Central memory CD8-positive, alpha-beta T cell (primary cell): ENCODE measurements around the gene RDH11.
A peak's percentile ranks its signal among the peaks of the same experiment; 100 is the strongest.

Experiments used
- ATAC-seq: fragments of 150-1000 bp; cut with Tn5 transposase; replicated peaks from 2 replicates; pipeline ENCODE4 v1.10.0; 2022; ENCODE audit warnings: mild to moderate bottlenecking, moderate FRiP score, moderate number of reproducible peaks; ENCODE audit not compliant: poor library complexity, severe bottlenecking; ENCODE audit errors: extremely low read depth
- DNase-seq, 2 donors: peaks; one replicate each; pipeline ENCODE4 v3.0.0; 2021; ENCODE audit warnings: low spot score in 2 of 2
- H3K27ac Mint-ChIP-seq: one replicate; pipeline ENCODE4 v1.8.0; 2022; ENCODE audit warnings: low read depth, mild to moderate bottlenecking, moderate library complexity, mixed read lengths
- H3K27me3 Mint-ChIP-seq: one replicate; pipeline ENCODE4 v1.8.0; 2022; ENCODE audit warnings: mixed read lengths
- H3K36me3 Mint-ChIP-seq: one replicate; pipeline ENCODE4 v1.8.0; 2022; ENCODE audit warnings: mild to moderate bottlenecking, moderate library complexity, mixed read lengths; ENCODE audit not compliant: insufficient read depth
- H3K4me1 Mint-ChIP-seq: one replicate; pipeline ENCODE4 v1.8.0; 2022; ENCODE audit warnings: mixed read lengths
- H3K4me3 Mint-ChIP-seq: one replicate; pipeline ENCODE4 v1.8.0; 2022; ENCODE audit warnings: mild to moderate bottlenecking, moderate library complexity, mixed read lengths
- H3K9me3 Mint-ChIP-seq: one replicate; pipeline ENCODE4 v1.8.0; 2022; ENCODE audit warnings: mixed read lengths

The RDH11 gene

DNA sequence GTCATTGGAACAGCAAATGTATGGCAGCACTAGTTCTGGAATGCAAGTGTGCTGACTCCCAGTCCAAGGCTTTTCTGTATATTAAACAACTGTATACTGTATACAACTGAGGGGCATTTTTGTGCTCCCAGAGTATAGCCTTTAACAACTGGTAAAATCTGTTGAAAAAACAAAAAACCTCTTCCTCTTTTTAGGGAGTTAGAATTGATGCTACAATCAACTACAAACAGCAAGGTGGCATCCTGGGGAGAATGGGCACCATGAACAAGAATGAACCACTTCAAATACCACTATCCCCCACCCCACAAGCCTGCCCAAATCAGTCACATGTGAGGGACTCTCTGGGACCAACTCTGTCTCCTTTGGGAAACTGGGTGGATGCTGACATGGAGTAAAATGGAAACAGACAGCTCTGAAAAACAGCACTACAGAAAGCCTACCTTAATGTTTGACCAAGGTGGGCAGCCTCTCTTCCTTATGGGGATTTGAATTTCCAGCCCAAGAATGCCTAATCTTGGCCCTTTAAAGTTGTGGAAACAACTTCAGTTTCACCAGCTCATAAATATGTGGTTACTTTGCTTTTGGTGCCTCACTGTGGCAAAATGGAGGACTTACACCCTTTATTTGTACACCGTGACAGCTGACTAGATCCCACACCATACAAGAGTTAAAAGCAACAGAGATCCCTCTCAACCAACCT, 28.7 kb downstream of the RDH11 start:
- no peaks in the 10 kb centered on the region for H3K27me3 Mint-ChIP-seq
- peaks cover 8% of the 10 kb centered on the region for H3K36me3 Mint-ChIP-seq
- DNase-seq = no peak
- H3K4me1 Mint-ChIP-seq = peaks cover 57% of the 10 kb centered on the region
- H3K9me3 Mint-ChIP-seq = no peaks in the 10 kb centered on the region
- peak; percentile 75 for ATAC-seq
- H3K27ac Mint-ChIP-seq = peak overlapping the region; percentile 20
- no peak overlapping the region for H3K4me3 Mint-ChIP-seq

DNA sequence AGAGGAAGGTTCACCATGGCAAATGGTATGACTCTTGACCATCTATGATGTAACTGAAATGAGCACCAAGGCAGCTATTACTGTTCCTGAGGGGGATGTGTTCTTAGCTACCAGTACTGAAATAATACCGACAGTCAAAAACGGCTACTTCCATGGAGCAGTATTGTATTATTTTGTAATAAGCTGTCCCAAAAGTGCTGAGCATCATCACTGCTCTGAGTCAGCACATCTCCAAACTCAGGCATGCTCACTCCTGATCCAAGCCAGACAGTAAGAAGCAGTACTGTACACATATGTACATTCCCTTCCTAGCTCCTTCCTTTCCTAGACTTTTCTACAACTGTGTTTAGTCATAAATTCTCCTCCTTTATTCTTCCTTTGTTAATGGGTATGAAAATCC, 29.7 kb downstream of the RDH11 start:
- H3K4me1 Mint-ChIP-seq = peaks cover 52% of the 10 kb centered on the region
- H3K9me3 Mint-ChIP-seq = no peaks in the 10 kb centered on the region
- H3K27me3 Mint-ChIP-seq = no peaks in the 10 kb centered on the region
- ATAC-seq (no peak), DNase-seq (no peak)
- H3K27ac Mint-ChIP-seq = peak overlapping the region; percentile 20
- no peak overlapping the region for H3K4me3 Mint-ChIP-seq
- peaks cover 8% of the 10 kb centered on the region for H3K36me3 Mint-ChIP-seq

DNA sequence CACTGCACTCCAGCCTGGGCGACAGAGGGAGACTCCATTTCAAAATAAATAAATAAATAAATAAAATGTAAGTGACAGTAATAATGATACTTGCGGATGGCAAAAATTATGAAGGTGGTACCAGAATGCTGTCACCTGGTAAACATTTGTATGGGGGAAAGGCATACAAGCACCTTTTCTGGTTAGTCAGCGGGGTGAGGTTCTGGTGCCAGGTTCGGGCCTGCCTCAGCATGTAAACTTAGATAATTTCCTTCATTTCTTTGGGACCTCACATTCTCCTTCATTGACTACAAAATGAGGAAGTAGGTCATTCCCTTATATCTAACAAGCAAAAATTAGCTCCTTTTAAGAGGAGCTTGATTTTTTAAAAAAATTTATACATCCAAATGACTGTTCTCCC, 31.9 kb downstream of the RDH11 start:
- DNase-seq = no peak
- H3K9me3 Mint-ChIP-seq = no peaks in the 10 kb centered on the region
- peaks cover 30% of the 10 kb centered on the region for H3K4me1 Mint-ChIP-seq
- H3K36me3 Mint-ChIP-seq = peaks cover 18% of the 10 kb centered on the region
- H3K27ac Mint-ChIP-seq = no peak overlapping the region
- no peak for ATAC-seq
- no peaks in the 10 kb centered on the region for H3K27me3 Mint-ChIP-seq
- H3K4me3 Mint-ChIP-seq = no peak overlapping the region

DNA sequence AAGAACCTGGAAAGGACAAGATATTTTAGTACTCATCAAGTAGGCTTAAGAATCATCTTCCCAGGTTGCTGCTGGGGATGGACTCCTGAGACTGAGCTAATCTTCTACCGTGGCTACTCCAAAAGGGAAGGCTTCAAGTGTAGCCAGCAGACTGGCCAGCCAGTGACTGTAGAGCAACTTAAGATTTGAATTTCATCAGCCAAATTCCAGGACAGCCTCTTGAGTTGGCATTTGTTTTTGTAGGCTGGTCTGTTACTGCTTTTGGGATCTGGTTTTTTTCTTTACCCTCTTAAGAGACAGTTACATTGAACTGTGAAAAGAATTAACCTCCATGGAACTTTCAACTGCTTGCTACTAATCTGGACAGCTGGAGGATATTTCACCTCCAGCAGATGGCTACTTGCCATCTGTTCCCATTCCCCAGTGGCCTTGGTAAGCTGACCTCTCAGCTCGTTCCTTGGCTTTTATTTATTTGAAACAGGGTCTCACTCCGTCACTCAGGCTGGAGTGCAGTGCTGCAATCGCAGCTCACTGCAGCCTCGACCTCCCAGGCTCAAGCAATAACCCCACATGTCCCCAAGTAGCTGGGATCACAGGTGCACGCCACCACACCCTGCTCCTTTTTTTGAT, 41.8 kb downstream of the RDH11 start:
- no peaks in the 10 kb centered on the region for H3K27me3 Mint-ChIP-seq
- H3K9me3 Mint-ChIP-seq = no peaks in the 10 kb centered on the region
- H3K4me3 Mint-ChIP-seq = no peak overlapping the region
- DNase-seq (no peak), ATAC-seq (no peak)
- no peak overlapping the region for H3K27ac Mint-ChIP-seq
- peaks cover 59% of the 10 kb centered on the region for H3K36me3 Mint-ChIP-seq
- H3K4me1 Mint-ChIP-seq = no peaks in the 10 kb centered on the region

DNA sequence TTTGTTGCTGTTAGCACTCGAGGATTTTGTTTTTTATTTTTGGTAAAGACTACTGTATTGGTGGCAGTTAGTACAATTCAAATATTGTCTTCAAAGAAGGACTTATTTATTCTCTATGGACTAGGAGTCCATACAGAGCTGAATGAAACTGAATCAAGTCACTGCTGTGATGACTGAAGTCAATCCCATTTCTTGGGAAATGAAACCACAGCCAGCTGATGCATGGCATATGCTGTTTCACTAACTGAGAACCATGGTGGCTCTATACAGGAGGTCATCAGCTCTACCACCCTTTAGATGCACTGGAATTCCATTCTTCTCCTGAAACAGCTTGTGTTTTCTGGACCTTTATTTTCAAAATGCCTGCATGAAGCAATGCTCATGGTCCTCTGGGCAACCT, 43.4 kb downstream of the RDH11 start:
- no peaks in the 10 kb centered on the region for H3K9me3 Mint-ChIP-seq
- no peak overlapping the region for H3K4me3 Mint-ChIP-seq
- no peak for DNase-seq
- H3K36me3 Mint-ChIP-seq = peaks cover 59% of the 10 kb centered on the region
- H3K27ac Mint-ChIP-seq = no peak overlapping the region
- H3K27me3 Mint-ChIP-seq = no peaks in the 10 kb centered on the region
- H3K4me1 Mint-ChIP-seq = no peaks in the 10 kb centered on the region
- ATAC-seq = no peak

DNA sequence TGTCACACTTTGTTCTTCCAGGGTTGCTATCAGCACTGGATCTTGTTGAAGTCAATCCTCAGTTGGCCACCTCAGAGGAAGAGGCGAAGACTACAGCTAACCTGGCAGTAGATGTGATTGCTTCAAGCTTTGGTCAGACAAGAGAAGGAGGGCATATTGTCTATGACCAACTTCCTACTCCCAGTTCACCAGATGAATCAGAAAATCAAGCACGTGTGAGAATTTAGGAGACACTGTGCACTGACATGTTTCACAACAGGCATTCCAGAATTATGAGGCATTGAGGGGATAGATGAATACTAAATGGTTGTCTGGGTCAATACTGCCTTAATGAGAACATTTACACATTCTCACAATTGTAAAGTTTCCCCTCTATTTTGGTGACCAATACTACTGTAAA, 44.9 kb downstream of the RDH11 start:
- Mint-ChIP-seq H3K4me3 (no peak overlapping the region), H3K27ac (no peak overlapping the region), H3K27me3 (no peaks in the 10 kb centered on the region), H3K9me3 (no peaks in the 10 kb centered on the region), H3K4me1 (no peaks in the 10 kb centered on the region), H3K36me3 (peaks cover 52% of the 10 kb centered on the region)
- no peak for DNase-seq
- no peak for ATAC-seq

DNA sequence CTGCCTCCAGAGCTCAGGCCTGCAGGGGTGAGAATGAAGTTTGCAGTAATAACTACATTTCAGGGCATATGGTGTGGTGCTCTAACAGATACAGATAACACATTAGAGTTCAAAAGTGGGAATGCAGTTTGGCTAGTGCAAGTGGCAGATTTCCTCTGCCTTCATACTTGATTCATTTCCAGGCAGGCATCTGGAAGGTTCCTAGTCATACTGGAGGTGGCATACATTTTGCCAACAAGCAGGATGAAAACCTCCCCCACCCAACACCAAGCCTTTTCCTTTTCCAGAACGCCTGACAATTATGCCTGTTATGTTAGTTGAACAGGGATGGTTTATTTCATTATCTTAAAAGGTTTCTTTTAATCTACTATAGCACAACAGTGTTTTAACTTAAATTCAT, 45.4 kb downstream of the RDH11 start:
- no peak overlapping the region for H3K4me3 Mint-ChIP-seq
- DNase-seq (no peak), ATAC-seq (no peak)
- no peaks in the 10 kb centered on the region for H3K4me1 Mint-ChIP-seq
- no peaks in the 10 kb centered on the region for H3K9me3 Mint-ChIP-seq
- peaks cover 48% of the 10 kb centered on the region for H3K36me3 Mint-ChIP-seq
- no peaks in the 10 kb centered on the region for H3K27me3 Mint-ChIP-seq
- H3K27ac Mint-ChIP-seq = no peak overlapping the region

DNA sequence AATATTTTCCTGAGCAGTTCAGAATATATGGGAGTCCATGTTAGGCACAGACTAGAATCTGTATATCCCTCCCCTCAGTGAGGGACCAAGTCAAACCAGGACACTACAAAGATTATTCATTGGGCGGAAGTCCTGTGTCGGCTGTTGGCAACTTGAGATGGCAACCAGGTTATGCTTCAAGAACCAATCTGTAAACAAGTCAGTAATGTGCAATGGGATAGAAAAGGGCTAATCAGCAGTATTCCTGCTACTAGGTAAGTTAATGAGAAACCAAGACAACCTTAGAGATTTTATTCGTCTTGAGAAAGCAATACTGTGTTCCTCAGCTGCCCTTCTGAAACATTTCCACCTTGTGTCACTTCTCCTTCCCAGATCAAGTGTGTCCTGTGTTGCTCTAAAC, 49.4 kb downstream of the RDH11 start:
- Mint-ChIP-seq H3K4me1 (peaks cover 5% of the 10 kb centered on the region), H3K4me3 (no peak overlapping the region), H3K36me3 (peaks cover 17% of the 10 kb centered on the region), H3K27ac (no peak overlapping the region), H3K27me3 (no peaks in the 10 kb centered on the region), H3K9me3 (no peaks in the 10 kb centered on the region)
- ATAC-seq (no peak), DNase-seq (no peak)

DNA sequence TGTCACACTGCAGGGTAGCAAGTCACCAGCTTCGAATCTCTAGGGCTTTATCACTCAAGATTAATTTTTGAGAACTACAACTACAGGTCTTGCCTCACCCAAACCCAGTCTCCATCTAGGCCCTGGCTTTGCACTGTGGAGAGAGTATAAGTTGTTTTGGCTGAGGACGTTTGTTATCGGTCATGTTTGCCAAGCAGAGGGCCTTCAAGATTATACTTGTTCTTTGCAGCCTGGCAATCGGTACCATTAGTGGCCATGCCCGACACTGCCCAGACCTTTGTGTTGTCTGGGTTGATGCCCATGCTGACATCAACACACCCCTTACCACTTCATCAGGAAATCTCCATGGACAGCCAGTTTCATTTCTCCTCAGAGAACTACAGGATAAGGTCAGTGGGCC, 50.1 kb downstream of the RDH11 start:
- H3K4me1 Mint-ChIP-seq = peaks cover 5% of the 10 kb centered on the region
- no peak for ATAC-seq
- DNase-seq = no peak
- H3K9me3 Mint-ChIP-seq = no peaks in the 10 kb centered on the region
- H3K4me3 Mint-ChIP-seq = no peak overlapping the region
- no peaks in the 10 kb centered on the region for H3K27me3 Mint-ChIP-seq
- peaks cover 13% of the 10 kb centered on the region for H3K36me3 Mint-ChIP-seq
- no peak overlapping the region for H3K27ac Mint-ChIP-seq

DNA sequence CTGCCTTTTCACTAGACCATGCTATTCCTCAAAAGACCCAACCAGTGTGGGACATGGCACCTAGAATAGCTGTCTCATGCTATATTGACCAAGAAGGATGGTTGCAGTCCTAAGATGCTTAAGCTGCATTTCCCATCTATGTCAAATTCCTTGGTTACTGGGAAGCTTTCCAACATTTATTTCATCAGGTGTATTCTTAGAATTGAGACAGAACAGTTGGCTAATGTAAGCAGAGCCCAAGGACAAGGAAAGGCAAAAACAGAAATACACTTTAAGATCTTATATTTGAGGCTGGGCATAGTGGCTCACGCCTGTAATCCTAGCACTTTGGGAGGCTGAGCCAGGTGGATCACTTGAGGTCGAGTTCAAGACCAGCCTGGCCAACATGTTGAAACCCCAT, 51.1 kb downstream of the RDH11 start:
- DNase-seq = no peak
- Mint-ChIP-seq H3K27me3 (no peaks in the 10 kb centered on the region), H3K4me3 (no peak overlapping the region), H3K9me3 (no peaks in the 10 kb centered on the region), H3K36me3 (peaks cover 12% of the 10 kb centered on the region), H3K4me1 (peaks cover 5% of the 10 kb centered on the region), H3K27ac (peak overlapping the region; percentile 87)
- ATAC-seq = no peak

DNA sequence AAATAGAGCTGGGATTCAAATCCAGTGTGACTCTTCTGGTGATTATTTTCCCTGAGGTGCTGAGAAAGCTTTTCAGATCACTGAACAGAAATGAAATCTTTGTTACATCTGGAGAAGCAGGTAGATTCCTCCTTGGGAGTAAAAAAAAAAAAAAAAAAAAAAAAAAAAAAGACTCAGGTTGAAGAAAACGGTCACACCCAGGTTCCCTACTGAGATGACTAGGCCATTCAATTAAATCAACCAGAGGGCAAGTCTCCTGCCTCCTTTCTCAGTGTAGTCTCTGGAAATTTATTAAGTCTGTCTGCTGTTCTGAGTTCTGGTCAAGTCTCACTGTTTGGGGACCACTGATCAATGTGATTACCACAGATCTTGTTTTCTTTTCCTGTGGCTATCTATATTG, 51.9 kb downstream of the RDH11 start:
- Mint-ChIP-seq H3K27me3 (no peaks in the 10 kb centered on the region), H3K4me1 (peaks cover 5% of the 10 kb centered on the region), H3K27ac (peak overlapping the region; percentile 87), H3K4me3 (no peak overlapping the region), H3K9me3 (no peaks in the 10 kb centered on the region), H3K36me3 (peaks cover 8% of the 10 kb centered on the region)
- no peak for DNase-seq
- ATAC-seq = no peak

DNA sequence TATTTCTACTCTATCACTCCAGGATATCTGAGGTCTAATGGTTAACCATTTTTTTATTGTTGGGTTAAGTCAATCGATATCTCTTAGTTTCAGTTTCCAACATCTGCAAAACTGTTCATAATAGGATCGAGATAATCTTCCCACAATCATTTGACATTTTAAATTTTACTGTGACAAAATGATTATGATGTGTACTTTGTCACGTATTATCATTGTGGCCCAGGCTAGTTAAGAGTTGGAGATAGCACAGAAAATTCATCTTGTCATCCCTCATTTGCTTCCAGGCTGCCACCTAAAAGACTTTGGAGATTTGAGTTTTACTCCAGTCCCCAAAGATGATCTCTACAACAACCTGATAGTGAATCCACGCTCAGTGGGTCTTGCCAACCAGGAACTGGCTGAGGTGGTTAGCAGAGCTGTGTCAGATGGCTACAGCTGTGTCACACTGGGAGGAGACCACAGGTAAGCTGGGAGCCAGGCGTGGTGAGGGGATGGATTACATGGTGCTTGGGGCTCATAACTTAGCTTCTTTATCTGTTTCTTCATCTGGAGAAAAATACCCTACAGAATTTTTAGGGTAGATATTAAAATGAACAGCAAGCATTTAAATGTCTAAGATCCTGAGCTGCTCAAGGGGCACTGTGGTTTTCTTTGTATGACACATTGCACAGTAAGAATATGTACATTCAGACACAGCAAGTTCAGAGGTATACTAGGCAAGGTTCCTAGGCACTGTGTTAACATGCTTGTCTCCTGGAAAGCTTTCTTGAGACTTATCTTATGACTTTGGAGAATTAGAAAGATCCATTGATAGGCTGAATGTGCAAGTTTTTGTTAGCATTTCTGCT, 53.4 kb downstream of the RDH11 start:
- Mint-ChIP-seq H3K36me3 (peaks cover 3% of the 10 kb centered on the region), H3K4me1 (peaks cover 5% of the 10 kb centered on the region), H3K27me3 (no peaks in the 10 kb centered on the region), H3K27ac (no peak overlapping the region), H3K4me3 (no peak overlapping the region), H3K9me3 (no peaks in the 10 kb centered on the region)
- no peak for DNase-seq
- ATAC-seq = no peak

DNA sequence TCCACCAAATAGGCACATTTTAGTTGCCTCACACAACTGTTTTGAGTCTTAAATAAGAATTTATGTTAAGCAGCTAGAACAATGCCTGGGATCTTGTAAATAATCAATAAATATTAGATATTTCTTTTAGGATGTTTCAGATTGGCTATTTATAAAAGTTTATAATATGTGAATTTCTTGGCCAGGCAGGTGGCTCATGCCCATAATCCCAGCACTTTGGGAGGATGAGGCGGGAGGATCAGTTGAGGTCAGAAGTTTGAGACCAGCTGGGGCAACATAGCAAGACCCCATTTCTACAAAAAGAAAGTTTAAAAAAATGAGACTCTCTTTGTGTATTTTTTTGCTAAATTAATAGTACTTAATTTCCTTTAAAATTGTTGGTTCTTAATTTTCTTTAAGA, 54.1 kb downstream of the RDH11 start:
- DNase-seq = no peak

More for the DNA sequence above, 54.1 kb downstream of the RDH11 start:
- H3K27me3 Mint-ChIP-seq = no peaks in the 10 kb centered on the region
- H3K4me3 Mint-ChIP-seq = no peak overlapping the region
- no peak for ATAC-seq
- H3K9me3 Mint-ChIP-seq = no peaks in the 10 kb centered on the region
- peaks cover under 1% of the 10 kb centered on the region for H3K36me3 Mint-ChIP-seq
- H3K27ac Mint-ChIP-seq = no peak overlapping the region
- peaks cover 5% of the 10 kb centered on the region for H3K4me1 Mint-ChIP-seq
